EH (cell line): ENCODE measurements around the gene UTS2R.
"Not testable (repeated sequence)": the region's sequence is repeated elsewhere in the genome, so short reads cannot be mapped to it uniquely, and the experiment has no call there.

Experiments
- DNase-seq: peaks from one replicate; pipeline ENCODE4 v3.0.0-alpha.2; 2015; ENCODE audit warnings: low read depth

Gene UTS2R

DNA sequence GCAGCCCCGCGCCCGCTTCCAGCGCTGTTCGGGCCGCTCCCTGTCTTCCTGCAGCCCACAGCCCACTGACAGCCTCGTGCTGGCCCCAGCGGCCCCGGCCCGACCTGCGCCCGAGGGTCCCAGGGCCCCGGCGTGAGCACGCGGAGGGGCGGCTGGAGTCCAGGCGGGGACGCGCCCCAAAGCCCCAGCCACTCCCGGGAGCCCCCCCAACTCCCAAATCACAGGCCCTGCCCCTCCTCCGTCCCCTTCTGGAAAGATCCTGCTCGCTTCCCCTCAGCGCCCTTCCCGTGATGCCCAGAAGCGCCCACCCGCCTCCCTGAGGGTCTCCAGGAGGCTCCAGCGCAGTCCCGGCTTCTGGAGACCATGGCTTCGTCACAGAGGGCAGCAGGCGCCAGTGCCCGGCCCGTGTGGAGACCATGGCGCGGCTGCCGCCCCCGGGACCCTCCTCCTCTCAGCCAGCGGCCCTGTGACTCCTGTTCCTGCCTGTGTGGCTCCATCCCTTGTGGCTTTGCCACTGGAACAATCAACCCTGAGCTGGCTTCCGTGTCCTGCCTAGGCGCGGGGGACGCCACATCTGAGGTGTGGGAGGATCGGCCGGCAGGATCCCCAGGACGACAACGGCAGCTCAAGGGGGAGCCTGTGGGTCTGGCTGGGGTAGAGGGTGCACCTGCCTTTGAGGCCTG is 3.9 kb downstream of the UTS2R start:
- no peak for DNase-seq

GRCh38 chr17:82376042-82376730 is 4.6 kb downstream of the UTS2R start:
- no peak for DNase-seq

DNA sequence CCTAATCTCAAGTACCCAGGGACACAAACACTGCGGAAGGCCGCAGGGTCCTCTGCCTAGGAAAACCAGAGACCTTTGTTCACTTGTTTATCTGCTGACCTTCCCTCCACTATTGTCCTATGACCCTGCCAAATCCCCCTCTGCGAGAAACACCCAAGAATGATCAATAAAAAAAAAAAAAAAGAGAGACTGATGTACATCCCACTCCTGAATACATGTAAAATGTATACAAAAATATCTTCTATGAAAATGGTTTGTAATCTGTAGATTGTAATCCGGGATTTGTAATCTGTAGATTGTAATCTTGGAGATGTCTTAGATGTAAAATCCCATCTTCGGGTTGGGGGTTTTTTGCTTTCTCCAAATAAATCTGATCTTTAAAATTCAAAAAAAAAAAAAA is 5.7 kb downstream of the UTS2R start:
- DNase-seq, result not testable (repeated sequence)

DNA sequence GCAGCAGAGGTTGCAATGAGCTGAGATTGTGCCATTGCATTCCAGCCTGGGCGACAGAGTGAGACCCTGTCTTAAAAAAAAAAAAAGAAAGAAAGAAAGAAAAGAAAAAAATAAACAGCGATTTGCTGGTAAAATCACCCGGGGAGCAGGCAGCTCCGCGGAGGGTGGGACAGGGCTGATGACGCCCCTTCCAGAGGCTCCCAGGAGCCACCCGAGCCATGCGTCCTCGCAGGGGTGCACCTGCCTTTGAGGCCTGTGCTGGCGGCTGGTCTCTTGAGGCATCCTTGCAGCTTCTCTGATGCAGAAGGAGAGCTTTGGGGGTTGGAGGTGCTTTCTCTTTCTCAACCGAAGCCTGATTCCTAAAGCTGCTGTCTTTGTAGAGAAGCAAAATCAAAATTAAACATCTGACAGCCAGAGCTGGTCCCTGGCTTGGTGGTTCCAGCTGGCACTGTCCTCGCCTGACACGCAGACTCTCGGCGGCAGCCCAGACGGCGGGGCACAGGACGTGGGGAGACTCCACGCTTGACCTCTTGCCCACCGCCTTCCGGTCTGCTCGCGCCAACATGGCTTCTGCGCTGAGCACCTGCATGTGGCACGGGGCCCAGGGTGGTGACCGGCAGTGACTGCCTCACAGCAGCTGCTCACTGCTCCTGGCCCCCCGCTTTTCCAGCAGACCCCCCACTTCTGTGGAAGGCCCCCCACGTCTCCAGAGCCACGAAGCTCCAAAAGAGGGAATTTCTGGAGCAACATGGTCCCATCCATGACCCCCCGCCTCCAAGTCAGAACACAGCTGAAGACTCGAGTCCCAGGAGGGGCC is 6.6 kb downstream of the UTS2R start:
- no peak for DNase-seq

DNA sequence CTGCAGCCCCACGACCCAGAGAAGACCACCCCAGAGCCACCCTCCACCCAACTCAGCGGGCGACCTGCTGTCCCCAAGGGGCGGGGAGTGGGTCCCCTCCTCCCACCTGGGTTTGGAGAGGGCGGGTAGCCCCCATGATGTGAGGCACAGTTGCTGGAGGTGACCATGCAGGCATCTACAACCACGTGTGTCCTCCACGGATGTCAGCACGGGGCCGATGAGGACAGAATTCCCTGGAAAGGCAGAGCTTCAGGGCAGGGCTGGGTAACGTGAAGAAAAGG is 7.1 kb downstream of the UTS2R start:
- DNase-seq, result no peak

DNA sequence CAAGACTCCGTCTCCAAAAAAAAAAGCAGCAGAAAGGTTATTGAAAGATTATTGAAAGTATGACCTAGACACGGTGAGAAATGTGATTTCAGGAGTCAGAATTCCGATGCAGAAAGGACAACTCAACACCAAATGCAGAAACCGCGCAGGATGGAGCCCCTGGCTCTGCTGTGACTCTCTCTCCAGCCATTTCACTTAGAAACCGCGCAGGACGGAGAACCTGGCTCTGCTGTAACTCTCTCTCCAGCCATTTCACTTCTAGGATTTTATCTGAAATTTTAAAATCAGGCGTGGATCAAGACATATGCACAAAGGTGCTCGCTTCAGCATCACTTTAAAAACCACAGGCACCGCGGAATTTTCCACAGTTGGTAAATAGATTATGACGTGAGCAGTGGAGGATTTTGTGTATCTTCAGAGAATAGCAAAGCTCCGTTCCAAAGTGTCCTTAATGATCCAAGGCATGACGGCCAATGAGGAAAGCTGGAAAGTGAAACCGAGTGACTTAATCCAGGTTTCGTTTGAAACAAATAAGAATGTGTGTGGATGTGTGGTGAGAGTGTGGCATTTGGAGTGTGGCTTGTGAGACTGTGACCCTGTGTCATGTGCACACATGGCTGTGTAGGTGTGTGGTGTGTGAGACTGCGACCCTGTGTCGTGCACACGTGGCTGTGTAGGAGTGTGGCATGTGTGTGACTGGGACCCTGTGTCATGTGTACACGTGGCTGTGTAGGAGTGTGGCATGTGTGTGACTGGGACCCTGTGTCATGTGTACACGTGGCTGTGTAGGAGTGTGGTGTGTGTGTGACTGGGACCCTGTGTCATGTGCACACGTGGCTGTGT is 9.5 kb downstream of the UTS2R start:
- peak; percentile 31 for DNase-seq

DNA sequence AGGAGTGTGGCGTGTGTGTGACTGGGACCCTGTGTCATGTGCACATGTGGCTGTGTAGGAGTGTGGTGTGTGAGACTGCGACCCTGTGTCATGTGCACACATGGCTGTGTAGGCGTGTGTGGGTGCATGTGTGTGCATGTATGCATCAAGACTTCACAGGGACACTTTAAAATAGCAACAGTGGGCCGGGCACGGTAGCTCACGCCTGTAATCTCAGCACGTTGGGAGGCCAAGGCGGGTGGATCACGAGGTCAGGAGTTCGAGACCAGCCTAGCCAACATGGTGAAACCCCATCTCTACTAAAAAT is 10.1 kb downstream of the UTS2R start:
- not testable (repeated sequence) for DNase-seq

DNA sequence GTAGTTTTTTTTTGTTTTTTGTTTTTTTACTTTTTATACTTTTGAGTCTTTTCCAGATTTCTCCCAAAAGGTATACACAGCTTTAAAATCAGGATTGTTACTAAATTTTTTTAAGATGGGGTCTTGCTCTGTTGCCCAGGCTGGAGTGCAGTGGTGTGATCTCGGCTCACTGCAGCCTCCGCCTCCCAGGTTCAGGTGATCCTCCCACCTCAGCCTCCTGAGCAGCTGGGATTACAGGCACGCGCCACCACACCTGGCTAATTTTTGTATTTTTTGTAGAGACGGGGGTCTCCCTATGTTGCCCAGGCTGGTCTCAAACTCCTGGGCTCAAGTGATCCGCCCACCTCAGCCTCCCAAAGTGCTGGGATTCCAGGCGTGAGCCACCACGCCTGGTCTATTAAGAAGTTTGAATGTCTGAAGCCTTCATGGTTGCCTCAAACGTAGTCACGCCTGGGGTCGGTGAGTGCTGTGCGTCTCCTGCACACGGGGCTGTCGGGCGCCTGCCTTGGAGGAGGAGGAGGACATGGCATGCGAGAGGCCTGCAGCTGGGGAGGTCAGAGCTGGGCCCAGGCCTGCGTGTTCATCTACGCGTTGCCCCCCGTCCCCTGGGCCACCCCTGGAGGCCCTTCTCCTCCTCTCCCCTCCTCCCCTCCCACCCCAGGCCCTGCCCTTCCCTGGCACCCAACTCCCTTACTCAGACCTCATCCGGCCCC is 10.8 kb downstream of the UTS2R start:
- DNase-seq, result not testable (repeated sequence)

- DNase-seq, result no peak
Observed at GRCh38 chr17:82382933-82383255, 11.3 kb downstream of the UTS2R start.

DNA sequence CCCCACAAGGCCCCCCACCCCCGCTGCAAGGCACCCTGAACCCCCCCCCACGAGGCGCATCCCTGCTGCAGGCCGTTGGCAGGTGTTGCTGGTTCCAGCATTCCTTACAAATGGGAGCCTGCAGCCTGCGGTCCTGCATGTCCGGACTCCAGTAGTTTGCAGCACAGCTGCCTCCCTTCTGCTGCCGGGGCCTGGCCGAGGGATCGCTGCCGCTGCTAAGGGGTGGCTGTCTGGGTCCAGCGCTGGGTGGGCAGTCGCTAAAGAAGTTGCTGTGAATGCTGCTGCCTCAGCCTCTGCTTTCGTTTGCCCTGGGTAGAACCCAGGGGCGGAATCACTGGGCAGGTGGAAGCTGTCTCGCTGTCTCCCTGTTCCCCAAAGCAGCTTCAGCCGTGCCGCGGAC is 11.8 kb downstream of the UTS2R start:
- no peak for DNase-seq

GRCh38 chr17:82384051-82384729 is 12.6 kb downstream of the UTS2R start:
- DNase-seq, result no peak

- DNase-seq, result peak; percentile 49
Observed at GRCh38 chr17:82384730-82385481, 13.3 kb downstream of the UTS2R start.

DNA sequence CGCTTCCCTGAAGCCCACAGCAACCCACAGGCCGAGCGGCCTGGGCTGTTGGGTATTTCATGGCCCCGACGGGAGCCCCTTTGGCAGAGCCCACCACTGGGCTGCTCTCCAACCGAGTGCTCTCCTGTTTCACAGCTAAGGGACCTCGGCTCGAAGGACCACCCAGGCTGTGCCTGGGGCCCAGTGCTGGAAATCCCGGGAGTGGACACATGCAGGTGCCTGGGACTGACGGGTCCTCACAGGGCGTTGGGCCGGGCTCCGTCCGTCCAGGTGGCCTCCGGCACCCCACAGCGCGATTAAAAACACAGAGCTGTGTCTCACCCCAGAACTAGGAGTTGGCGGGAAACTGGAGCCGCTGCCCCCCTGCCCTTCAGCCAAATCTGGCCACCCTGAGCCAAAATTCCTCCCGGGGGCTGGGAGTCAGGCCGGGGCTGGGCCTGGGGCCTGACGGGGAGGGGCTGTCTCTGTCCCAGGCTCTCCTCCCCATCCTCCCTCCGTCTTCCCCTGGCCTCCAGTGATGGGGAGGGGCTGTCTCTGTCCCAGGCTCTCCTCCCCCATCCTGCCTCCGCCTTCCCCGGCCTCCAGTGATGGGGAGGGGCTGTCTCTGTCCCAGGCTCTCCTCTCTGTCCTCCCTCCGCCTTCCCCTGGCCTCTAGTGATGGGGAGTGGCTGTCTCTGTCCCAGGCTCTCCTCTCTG is 14.1 kb downstream of the UTS2R start:
- DNase-seq, result no peak

- DNase-seq, result no peak
Observed at GRCh38 chr17:82386255-82386831, 14.8 kb downstream of the UTS2R start.

- DNase-seq, result no peak
Observed at GRCh38 chr17:82386881-82387704, 15.5 kb downstream of the UTS2R start.

- DNase-seq, result no peak
Observed at GRCh38 chr17:82387705-82388106, 16.1 kb downstream of the UTS2R start.

DNA sequence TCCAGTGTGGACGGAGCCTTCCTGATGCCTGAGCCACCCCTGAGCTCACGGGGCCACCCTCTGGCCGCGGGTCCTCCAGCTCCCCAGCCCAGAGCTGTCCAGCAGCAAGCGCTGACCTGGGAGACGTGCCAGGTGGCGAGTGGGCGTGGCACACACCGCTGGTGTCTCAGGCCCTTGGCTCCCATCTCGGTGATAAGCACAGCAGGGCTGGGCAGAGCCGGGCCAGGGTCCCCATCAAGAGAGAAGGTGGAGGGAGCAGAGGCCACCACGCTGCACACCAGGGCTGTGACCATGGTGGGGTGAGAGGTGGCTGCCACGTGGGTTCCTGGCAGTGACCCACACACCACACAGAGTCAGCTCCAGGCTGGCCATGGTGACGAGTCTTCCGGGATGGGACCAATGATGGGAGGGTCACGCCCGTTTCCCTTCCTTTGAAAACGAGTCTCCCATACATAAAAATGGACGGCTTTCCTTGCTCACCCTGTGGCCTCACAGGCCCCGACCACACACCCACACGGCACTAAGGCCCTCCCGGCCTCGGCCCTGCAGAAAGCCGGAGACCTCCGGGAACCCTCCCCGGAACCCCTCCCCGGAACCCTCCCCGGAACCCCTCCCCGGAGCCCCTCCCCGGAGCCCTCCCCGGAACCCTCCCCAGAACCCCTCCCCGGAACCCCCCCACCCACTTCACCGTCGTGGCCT is 16.8 kb downstream of the UTS2R start:
- no peak for DNase-seq

- no peak for DNase-seq
Observed at GRCh38 chr17:82388922-82389283, 17.3 kb downstream of the UTS2R start.
